DND-41 (cell line): ENCODE measurements around the gene MAGT1.
"Not testable (repeated sequence)": the region's sequence is repeated elsewhere in the genome, so short reads cannot be mapped to it uniquely, and the experiment has no call there.

ENCODE experiments used
- EZH2 ChIP-seq: IDR thresholded peaks from 3 replicates; pipeline ENCODE4 v1.6.1; 2012; ENCODE audit warnings: borderline replicate concordance, low read depth, mild to moderate bottlenecking, moderate library complexity, low read length, inconsistent platforms; ENCODE audit not compliant: severe bottlenecking
- TF ChIP-seq, protein P1 (sequence below): IDR thresholded peaks from 2 replicates; pipeline ENCODE4 v1.5.1; 2012; ENCODE audit warnings: borderline replicate concordance, low read length, moderate library complexity, mild to moderate bottlenecking; ENCODE audit not compliant: poor library complexity, severe bottlenecking; ENCODE audit errors: extremely low read depth

GRCh38 chrX:77881418-77881817, 13.8 kb downstream of the MAGT1 start:
- TF ChIP-seq, protein P1, sequence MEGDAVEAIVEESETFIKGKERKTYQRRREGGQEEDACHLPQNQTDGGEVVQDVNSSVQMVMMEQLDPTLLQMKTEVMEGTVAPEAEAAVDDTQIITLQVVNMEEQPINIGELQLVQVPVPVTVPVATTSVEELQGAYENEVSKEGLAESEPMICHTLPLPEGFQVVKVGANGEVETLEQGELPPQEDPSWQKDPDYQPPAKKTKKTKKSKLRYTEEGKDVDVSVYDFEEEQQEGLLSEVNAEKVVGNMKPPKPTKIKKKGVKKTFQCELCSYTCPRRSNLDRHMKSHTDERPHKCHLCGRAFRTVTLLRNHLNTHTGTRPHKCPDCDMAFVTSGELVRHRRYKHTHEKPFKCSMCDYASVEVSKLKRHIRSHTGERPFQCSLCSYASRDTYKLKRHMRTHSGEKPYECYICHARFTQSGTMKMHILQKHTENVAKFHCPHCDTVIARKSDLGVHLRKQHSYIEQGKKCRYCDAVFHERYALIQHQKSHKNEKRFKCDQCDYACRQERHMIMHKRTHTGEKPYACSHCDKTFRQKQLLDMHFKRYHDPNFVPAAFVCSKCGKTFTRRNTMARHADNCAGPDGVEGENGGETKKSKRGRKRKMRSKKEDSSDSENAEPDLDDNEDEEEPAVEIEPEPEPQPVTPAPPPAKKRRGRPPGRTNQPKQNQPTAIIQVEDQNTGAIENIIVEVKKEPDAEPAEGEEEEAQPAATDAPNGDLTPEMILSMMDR: not testable (repeated sequence)
- TF ChIP-seq EZH2: not testable (repeated sequence)
